Activated CD8-positive, alpha-beta memory T cell treated with anti-CD3 and anti-CD28 coated beads, Interleukin-2, amount 50 U/mL, for 1 hour (primary cell): Measurements from ENCODE around the gene RASGEF1C.
"Not testable (repeated sequence)": the region's sequence is repeated elsewhere in the genome, so short reads cannot be mapped to it uniquely, and the experiment has no call there.

Experiments
- DNase-seq: peaks from one replicate; pipeline ENCODE4 v3.0.0-alpha.2; 2020; ENCODE audit errors: extremely low read depth

The RASGEF1C gene

GRCh38 chr5:180210961-180211760, 2.1 kb upstream of the RASGEF1C start:
- DNase-seq, result no peak

- not testable (repeated sequence) for DNase-seq
Observed at GRCh38 chr5:180210077-180210476, 1.1 kb upstream of the RASGEF1C start.

DNA sequence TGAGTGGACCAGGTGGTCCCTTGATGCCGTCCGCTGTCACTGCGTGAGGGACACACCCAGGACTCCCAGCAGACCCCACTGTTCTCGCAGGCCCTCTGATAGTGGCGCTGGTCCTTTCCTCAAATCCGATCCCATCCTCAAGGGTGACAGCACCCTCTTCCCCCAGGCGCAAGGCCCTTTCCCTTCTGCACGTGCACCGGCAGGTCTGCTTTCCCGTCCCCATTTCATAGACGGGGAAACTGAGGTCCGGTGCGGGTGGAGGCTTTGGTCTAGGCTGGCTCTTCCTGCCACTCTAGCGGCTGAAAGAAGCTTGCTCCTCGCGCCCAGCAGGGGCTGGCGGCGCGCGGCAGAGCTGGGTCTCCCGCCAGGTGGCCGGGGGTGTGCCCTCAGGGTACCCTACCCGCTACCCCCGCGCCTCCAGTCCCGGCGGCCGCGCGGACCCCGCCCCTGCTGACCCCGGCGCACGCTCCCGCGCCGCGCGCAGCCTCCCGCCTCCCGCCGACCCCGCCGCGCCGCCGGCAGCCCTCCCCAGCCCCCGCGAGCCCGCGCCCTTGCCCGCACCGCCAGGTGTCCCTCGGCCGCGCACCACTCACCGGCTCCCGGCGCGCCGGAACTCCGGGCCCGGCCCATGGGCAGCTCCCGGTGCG, 453 bp downstream of the RASGEF1C start:
- no peak for DNase-seq

DNA sequence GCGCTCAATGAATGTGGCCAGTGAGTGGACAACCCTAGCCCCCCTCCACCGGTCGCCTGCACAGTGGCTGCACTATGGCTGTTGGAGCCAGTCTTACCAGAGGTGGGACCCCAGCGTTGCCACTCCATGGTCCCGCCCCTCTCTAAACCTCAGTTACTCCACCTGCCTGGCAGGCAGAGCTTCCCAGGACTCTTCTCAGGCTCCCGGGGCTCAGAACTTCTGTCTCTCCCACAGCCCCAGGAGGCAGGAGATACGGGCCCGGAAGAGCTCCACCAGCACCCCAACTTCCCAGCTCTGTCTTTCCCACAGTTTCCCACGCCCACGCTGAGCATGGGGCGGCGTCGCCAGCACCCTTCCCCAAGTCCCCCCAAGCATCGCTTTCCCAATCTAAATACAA, 975 bp downstream of the RASGEF1C start:
- DNase-seq, result no peak

- DNase-seq, result no peak
Observed at GRCh38 chr5:180207593-180207992, 1.4 kb downstream of the RASGEF1C start.

GRCh38 chr5:180206993-180207392, 2.0 kb downstream of the RASGEF1C start:
- no peak for DNase-seq

DNA sequence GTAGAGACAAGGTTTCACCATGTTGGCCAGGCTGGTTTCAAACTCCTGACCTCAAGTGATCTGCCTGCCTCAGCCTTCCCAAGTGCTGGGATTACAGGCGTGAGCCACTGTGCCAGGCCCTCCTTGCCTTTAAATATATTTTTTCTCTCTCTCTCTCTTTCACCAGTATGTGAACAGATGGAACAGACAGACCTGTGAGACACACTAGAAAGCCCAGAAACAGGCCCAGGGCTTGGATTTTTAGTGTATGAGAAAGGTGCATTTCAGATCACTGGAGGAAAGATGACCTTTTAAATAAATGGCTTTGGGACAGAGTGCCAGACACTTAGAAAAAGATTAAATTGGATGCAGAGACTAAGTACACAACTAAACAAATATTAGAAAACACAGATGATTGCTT, 3.1 kb downstream of the RASGEF1C start:
- DNase-seq, result no peak

- no peak for DNase-seq
Observed at GRCh38 chr5:180204276-180204819, 4.7 kb downstream of the RASGEF1C start.

DNA sequence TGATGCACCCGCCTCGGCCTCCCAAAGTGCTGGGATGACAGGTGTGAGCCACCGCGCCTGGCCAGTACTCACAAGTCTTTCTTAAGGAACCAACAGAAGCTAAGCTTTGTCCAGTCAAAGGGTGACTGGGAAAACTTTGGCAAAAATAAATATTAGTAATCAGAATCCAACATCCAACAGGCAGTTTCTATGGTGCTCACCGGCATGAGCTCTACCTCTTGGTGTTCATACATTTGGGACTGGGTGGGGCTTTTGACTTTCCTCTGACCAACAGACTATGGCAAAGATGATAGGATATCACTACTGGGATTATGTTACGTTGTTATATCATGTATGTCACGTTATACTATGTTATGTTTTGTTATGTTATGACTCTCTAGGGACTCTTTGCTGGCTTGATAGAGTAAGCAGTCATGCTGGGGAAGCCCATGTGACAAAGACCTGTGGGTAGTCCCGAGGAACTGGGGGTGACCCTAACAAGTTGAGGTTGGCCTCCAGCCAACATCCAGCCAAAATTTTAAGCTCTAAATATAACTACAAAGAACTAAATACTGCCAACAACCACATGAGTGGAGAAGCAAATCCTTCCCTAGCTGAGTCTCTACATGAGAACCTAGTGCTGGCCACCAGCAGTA, 6.0 kb downstream of the RASGEF1C start:
- no peak for DNase-seq

- no peak for DNase-seq
Observed at GRCh38 chr5:180201051-180201987, 7.7 kb downstream of the RASGEF1C start.

GRCh38 chr5:180199390-180199789, 9.6 kb downstream of the RASGEF1C start:
- no peak for DNase-seq

- no peak for DNase-seq
Observed at GRCh38 chr5:180198208-180198607, 10.8 kb downstream of the RASGEF1C start.

DNA sequence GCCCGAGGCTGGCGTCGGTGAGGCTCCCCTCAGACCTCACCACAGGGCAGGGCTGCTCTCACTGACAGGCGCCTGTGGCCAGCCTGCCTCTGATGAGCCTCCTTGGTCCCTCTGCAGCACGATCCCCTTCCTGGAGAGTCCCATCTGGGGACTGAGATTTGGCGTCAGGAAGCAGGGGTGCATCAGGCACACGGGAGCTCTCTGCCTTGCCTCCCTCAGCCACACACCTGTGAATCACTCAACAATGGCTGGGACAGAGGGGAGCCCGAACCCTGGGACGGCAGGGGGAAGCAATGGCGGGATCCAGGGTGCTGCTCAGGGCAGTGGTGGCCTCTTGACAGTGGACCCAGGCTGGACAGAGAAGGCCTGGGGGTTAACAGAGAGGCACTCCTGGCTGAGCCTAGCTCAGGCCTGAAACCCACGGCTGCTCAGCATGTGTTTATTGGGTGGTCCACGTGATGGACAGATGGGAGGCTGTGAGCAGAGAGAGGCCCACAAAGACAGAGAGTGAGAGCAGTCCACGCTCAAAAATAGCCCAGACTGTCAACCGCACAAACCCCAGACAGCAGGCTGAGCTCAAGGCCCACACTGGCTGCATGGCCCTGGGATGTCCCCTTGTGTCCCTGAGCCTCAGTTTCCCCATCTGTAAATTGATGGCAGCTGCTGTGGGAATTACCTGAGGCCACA, 11.9 kb downstream of the RASGEF1C start:
- DNase-seq, result no peak

DNA sequence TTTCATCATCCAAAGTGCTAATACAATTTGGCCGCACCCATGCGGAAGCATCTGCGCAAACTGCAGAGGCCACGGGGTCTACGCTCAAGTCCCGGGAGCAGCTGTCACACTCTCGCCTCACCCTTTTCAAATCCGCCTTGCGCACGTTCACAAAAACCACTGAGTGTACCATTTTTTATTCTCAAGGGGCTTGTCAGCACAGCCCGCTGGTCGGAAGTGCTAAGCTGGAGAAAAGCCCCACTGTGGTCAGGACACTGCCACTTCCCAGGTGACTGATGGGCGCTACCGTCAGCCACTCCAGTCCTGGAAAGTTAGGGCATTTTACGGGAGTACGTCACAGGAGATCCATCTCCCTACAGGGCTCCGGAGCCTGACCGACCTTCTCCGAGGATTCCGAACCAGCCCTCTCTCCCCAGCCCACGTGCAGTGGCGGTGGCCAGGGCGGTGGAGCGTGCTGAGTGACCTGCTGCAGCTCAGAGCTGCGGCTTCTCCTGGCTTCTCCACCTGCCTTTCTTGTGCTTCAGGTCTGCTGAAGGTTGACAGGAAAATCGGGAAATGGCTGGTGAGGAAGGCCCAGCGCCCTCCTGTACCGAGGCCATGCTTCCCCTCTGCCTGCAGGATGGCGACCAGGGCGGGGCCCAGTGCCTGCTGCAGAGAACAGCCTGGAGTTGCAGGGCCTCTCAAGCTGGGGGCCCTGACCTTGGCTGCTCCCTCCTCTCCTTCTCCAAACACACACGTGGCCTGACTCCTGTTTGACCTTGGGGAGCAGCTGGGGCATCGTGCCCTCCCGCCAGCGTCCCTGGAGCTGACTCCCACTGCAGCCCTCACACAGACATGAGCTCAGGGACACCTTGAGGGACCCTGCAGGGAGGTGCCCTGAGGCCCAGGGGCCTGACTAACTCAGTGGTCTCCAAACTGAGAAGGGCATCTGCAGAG, 14.3 kb downstream of the RASGEF1C start:
- DNase-seq, result no peak

- DNase-seq, result no peak
Observed at GRCh38 chr5:180193749-180194375, 15.1 kb downstream of the RASGEF1C start.

DNA sequence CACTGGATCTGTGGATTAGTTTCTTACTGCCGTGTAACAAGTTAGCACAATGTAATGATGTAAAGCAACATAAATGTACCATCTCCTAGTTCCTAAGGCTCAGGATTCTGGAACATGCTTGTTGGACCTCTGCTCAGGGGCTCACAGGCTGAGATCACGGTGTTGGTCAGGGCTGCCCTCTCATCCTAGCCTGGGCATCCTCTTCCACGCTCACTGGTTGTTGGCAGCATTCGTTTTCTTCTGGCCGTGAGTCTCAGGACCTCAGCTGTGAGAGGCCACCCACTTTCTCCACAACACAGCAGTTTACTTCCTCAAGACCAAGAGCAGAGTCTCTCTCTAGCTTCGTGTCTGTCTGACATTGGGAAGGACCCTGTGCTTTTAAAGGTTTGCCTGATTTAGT, 17.3 kb downstream of the RASGEF1C start:
- DNase-seq, result no peak

DNA sequence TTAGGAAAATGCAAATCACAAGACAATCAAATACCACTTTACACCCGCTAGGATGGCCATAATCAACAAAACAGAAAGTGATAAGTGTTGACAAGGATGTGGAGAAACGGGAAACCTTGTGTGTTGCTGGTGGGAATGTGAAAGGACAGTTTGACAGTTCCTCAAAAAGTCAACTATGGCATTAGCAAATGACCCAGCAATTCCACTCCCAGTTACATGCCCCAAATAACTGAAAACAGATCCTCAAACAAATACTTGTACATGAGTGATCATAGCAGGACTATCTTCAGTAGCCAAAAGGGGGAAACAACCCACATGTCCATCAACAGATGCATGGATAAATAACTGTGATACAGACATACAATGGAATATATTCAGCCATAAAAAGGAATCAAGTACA, 21.2 kb downstream of the RASGEF1C start:
- no peak for DNase-seq

DNA sequence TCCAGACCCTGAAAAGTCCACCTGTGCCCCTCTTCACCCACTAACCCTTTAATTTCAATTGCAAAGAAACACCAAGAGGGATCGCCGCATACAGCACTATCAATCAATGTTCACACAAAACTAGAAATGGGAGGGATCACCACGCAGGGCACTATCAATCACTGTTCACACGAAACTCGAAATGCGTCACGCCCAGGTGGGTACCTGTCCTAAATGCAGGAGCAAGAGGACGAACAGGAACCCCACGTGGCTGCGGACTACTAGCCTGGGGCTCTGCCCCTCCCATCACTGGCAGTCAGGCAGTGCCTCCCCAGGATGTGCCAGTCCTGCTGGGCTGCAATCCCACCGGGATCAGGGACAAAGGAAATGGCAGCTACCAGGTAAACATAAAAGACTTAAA, 28.2 kb downstream of the RASGEF1C start:
- DNase-seq, result no peak

- DNase-seq, result no peak
Observed at GRCh38 chr5:180180421-180180820, 28.6 kb downstream of the RASGEF1C start.
